CMK (cell line): Measurements from ENCODE around the gene CMIP.

Experiments
- DNase-seq: peaks from one replicate; pipeline ENCODE4 v3.0.0-alpha.2; 2010; ENCODE audit warnings: low read depth

Gene CMIP

DNA sequence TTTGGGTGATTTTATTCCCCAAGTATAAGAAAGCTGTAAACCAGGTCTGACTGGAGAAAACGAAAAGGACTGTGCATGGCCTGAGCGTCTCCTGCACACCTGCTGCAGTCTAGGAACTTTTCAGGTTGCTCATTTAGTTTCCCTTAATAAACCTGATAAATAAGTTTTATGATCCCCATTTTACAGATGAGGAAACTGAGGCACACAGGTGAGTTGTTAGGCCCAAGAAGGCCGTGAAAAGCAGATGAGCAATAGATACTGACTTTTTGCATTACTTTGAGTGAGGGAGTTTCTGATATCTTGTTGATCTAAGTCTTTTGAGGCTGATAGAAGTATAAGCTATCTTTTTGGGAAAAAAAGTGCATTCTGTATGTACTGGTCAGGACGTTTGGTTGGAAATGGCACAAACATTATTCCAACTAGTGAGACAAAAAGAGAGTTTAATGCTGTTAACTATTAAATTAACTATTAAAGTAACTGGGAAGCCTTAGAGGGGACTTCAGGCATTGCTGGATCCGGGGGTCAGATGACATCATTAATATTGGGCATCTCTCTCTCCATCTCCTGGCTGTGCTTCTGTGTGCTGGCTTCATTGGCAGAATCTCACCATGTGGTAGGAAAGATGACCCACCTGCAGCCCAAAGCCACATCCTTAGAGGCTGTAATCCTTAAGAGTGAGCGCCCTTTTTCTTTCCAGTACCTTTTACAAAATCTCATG is 163.4 kb downstream of the CMIP start:
- no peak for DNase-seq

DNA sequence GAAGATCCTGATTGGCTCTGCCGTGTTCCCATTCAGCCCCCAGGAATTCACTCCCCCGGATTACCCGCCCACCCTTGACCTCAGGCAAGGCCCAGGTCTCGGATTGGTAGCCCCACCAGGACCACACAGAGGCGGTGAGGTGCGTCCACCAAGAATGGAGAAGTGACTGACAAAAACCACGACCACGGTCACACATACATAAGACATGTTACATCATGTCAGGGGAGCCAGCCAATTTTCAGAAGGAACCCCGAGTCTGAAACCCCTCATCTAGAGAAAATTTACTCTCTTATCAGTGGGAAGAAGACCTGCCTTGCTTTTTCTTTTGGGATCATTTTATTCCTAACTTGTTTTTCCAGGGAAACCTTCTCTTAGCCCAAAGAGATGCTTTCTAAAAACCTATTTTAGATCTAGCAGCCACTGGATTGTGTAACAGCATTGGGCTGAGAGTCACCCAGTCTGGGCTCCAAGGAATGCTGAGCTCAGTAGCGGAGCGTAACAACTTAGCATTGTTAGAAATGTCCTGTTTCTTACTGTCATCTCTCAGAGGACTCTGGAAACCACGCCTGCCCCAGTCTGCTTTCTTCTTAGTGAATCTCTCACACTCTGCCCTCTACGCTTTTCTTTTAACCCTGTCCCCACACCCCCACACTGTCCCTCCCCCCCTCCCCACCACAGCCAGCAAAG is 164.1 kb downstream of the CMIP start:
- no peak for DNase-seq

DNA sequence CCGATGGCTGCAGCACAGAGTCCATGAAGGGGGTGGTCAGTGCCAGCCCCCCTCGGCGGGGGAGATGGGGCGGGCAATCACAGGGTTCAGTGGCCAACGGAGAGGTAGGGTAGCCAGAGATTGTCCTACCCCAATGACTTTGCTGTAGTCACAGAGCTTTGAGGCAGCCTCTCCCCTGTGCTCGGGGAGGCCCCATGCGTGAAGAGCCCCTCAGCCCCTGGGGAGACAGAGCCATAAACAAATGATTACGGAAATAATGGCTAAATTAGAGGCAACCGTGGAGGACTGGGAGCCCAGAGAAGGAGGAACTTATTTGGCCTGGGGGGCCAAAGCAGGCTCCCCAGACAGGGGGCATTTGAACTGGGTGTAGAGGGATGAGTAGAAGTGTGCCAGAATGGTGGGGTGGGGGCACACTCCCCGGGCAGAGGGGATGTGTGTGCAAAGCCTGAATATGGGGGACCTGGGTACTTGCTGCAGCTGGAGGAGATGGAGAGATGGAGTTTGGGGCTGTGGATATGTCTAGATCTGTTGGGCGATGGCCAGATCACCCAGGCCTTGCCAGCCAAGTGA is 164.8 kb downstream of the CMIP start:
- no peak for DNase-seq

DNA sequence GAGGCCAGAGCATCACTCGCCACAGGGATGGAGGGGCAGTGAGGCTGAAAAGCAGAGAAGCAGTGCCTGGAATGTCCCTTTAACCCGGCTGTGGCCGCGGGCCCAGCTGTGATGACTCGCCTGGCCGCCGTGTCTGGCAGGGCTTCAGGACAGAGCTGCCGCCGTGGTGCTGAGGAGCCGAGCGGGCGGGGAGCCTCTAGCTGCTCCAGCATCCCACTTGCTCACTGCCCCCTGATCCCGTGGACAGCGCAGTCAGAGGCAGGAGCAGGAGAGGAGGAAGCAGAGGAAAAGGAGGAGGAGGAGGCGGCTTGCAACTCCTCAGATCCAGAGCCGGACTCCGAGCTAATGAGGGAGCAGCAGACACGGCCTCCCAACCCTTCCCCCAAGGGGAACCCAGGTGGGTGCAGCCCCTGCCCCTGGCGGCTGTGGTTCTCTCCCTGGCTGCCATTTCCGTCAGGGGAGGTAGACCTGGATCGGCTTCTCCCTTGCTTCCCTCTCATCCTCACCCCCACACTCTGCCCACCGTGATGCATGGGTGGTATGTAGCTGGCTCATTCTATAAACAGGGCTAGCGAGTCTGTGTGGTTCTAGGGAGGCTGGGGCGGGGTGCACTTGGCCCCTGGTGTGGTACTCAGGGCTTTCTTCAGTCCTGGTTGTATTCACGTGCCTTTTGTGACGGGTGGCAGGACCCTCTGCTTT is 165.7 kb downstream of the CMIP start:
- no peak for DNase-seq

DNA sequence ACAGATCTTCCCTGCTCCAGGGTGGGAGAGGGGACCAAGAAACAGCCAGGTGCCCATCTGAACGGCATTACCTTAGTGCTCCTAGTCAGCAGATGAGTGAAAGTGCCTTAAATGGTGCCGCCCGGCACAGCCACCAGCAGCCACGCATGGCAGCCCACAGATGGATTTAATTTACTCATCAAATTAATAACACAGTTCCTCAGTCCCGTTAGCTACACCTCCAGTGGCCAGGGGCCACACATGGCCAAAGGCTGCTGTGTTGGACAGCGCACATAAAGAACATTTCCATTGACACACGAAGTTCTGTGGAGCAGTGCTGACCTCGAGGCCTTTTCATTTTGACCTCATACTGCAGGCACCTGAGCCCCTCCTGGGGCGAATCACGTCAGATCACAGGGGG is 166.3 kb downstream of the CMIP start:
- DNase-seq: no peak

DNA sequence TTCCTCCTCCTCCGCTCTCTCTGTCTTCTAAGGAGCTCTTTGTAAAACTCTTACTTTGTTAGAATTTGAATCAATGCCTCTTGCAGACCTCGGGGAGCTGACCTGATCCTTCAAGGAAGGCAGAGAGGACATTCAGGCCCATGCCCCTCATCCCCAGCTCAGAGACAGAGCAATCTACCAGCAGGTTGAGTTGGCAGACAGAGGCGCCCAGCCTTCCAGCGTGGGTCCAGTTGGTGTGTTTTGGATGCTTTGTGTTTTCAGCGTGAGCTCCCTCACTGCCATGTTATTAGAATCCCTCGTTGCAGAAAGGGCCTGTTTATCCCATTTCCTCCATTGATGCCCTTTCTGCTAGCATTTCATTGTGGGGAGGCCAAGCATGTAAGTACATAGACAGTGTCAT is 167.1 kb downstream of the CMIP start:
- no peak for DNase-seq

DNA sequence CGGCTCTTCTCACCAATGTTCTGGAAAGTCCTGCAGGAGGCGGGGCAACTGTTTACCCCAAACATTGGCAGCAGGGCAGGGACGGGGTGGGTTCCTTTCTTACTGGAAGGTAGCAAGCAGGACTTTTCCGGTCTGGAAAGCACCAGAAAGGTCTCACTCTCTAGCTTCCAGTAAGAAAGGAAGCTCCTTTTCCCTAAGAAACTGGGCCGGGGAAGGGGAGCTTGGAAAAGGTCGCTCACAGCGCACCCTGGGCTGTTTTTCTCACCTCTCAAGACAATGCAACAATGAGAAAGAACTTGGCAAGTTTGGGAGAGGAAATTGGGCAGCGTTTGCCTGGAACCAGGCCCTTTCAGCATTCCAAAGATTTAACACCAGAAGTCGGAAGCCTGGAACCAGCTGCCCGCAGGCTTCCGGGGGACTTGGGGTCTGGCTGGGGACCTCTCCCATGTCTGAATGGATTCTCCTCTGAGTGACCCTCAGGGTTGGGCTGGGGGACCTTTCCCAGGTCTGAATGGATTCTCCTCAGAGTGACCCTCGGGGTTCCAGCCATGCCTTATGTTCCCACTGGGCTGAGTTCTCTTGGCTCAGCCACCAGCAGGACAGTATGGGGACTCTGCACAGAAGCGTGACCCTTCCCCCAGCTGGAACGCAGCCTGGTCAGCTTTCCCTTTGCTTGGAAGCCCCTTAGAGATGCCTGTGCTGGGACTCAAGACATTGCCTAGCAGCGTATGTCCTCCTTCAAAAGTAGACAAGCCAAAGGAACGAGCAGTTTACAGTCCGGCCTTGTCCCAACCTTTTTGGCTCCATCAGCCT is 167.9 kb downstream of the CMIP start:
- DNase-seq: no peak

DNA sequence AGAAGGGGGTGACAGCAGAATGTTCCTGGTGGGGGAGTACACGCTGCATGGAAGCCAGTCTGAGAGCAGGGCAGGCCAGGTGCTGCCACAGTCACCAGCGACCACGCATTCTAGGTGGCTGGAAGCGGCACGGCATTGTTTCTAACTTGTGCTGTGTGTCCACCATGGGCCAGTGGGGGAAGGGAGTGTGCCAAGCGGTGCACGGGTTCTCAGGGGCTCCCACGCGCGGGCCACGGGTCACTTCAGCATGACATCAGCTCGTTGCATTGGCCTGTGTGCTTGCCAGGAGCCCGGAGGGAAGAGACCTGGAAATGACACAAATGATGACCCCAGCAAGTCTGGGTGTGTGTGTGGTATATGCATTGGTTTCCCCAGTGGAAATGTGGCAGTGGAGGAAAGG is 169.6 kb downstream of the CMIP start:
- DNase-seq: no peak

DNA sequence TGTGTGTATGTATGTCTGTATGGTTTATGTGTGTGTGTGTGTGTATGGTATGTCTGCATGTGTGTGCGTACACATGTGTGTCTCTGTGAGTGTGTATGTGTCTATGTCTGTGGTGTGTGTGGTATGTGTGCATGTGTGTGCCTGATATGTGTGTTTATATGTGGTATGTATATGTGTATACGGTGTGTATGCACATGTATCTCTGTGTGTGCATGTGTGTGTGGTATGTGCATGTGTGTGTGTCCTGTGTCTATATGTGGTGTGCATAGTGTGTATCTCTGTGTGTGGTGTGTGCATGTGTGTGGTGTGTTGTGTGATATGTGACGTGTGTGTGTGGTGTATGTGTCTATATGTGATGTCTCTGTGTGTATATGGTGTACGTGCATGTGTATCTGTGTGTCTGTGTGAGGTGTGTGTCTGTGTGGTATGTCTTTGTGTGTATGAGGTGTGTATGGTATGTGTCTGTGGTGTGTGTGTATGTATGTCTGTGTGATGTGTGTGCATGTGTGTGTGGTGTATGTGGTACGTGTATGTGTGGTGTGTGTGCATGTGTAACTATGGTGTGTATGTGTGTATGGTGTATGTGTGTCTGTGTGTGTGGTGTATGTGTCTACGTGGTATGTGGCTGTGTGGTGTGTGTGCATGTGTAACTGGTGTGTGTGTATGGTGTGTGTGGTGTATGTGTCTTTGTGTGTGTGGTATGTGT is 170.2 kb downstream of the CMIP start:
- no peak for DNase-seq

DNA sequence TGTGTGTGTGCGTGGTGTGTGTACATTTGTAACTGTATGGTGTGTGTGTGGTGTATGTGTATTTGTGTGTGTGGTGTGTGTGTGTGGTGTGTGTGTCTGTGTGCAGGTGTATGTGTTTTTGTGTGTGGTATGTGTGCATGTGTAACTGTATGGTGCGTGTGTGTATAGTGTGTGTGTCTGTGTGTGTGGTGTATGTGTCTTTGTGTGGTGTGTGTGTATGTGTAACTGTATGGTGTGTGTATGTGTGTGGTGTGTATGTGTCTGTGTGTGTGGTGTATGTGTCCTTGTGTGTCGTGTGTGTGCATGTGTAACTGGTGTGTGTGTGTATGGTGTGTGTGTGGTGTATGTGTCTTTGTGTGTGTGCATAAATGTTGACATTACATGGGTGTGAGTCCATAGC is 170.8 kb downstream of the CMIP start:
- DNase-seq: no peak

DNA sequence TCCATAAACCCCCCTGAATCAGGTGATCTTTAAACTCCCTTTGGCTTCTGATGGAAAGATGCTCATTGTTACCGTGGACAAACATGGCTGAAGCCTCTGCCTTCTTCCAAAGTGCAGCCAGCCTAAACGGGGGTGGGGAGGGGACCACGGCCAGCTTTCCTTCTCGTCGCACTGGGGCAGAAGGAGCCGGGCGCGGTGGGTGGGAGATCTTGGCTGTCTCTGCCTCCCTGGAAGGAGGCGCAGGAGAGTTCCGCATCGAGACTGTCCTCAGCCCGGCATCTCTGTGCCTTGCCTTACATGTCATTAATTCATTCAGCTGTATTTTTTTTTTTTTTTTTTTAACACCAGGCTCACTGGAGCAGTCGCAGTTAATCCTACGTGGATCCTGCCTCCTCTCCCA is 171.2 kb downstream of the CMIP start:
- DNase-seq: no peak

DNA sequence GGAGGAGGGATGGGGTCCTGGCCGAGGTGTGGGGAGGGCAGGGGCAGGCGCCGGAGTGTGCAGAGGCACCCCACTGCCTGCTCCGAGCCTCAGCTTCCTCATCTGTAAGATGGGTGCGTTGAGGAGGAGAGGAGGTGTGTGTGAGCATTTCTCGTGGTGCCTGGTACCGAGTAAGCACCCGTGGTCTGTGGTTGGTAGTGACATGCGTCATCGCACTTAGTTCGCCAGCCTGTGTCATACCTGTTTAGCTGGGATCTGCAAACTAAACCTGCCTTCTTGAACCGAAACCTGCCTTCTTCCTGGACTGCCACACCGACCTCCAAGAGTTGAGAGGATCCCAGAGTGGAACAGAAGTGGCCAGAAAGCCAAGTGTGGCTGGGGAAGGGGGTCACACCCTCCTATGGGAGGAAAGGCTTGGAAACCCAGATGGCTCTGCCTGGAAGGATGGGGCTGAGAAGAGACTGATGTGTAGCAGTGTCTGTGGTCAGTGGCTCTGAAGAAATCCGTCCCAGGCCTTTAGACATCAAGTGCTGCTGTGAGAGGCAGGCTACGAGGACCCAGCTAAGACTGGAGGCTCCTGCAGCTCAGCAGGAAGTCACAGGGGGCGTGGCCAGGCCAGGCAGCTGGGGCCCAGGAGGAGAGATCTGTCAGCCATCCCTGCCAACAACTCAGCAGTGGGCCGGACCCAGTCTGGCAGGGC is 171.9 kb downstream of the CMIP start:
- DNase-seq: no peak

DNA sequence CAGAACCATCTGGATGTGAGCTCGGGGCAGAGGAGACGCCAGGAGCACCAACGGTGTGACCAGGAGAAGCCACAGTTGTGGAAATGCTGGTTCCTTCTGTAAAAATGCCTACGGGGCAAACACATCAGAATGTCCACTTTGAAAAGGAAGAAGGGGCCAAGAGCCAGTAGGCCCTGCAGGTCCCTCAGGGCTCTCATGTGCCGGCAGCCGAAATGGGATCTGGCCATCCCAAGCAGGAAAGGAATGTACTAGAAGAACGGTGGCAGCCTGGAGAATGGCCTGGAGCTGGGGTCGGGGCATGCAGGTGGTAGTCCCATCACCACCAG is 172.4 kb downstream of the CMIP start:
- DNase-seq: no peak

DNA sequence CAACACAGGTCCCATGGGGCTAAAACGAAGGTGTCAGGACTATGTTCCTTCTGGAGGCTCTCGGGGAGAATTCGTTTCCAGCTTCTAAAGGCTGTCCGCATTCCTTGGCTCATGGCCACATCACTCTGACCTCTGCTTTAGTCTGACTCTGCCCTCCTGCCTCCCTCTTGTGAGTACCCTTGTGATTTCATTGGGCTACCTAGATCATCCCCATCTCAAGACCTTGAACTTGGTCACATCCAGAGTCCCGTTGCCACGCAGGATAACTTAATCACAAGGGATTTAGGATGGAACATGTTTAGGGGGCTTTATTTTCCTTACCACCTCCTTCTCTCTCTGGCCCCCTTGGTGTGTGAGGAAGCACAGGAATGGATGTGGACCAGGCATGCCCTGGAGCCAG is 173.6 kb downstream of the CMIP start:
- no peak for DNase-seq

DNA sequence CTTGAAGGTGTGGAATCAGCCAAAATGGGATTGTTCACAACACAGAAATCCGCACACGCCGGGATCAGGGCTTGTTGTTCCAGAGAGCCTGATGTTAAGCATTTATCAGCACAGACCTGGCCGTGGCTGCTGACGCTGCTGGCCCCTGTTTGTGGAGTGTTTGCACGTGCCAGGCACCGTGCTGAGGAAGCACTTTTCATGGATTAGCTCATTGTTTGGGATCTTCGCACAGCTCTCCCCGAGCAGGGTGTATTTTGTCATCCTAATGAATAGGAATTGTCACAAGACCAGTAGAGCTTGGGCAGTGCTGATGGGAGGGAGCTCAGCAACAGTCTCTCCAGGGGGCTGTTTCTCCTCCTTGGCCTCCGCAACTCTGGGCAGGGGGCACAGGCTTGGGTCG is 174.1 kb downstream of the CMIP start:
- DNase-seq: no peak

DNA sequence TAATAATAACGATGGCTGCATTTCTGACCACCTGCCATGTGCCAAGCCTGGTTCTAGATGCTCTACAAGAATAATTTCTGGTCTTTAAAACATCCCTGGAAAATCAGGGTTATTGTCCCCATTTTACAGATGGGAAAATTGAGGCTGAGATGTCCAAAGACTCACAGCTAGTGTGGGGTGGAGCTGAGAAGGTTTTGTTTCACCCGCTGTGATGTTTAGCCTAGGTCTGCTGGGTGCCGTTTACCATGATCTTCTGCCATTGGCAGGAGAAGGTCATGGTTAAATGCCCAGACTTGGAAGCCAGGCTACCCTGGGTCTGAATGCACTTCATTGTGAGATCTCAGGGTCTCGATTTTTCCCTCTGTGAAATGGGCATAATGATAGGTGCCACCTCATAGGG is 175.4 kb downstream of the CMIP start:
- DNase-seq: no peak

DNA sequence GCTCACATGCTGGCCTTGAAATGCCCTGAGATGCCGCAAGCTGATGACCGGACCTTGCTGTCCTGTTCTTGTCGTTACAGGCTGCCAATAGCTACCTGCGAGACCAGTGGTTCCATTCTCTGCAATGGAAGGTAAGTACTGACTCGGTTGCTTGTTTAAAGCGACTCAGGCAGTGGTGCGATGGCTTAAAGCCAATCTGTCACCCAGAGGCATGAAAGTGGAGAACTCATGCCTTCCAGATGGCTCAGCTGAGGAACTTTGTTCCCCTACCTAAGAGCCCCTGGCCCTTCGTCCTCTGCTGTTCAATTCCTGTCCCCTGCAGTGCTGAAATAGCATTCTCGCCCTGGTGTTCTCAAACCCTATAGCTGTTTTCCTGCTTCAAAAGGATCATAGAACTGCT is 176.2 kb downstream of the CMIP start:
- no peak for DNase-seq

DNA sequence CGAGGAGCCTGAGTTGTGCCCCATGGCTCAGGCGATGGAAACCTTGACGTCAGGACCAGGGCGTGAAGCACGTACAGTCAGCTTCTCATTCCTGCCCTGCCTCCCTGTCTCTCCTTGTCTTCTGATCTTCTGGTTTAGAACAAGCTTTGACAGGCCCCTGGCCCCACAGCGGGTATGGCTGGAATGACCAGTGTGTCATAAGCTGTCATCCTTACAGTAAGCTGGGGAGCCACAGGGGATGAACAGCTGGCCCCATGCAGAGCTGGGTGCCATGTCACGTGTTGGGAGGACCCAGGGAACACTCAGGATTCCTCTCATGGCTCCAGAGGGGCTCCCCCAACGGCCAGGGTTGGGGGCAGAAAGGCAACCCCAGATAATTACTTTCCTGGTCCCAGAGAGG is 176.9 kb downstream of the CMIP start:
- no peak for DNase-seq

DNA sequence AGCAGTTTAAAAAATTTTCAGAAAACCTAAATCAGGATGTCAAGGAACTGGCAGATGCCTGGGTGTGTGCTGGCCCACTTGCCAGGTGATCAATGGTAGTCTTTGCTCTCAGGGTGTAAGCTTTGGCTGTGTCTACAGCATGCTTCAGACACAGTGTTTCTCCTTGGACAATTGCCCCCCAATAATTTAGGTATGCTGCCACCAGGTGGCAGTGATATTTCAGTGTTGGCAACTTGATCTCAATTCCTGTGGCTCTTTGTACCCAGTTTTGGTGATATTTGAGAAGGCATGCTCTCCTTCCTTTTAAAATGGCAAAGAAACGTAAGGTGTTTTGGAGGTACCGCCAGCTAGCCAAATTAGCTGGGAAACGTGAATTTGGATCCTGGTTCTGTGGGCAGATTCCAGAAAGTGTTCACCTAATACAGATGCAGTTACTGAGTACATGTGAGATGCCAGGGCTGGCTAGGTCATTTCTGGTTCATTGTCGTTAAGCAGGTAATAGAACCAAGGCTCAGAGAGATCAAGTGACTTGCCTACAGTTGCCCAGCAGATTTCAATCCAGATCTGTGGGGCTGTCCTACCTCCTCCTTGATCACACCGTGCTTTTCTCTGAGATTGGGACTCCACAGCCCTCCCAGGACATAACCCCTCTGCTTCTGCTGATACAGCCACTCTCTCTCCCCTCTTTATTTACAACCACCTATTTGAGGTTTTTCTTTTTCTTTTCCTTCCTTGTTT is 178.9 kb downstream of the CMIP start:
- no peak for DNase-seq

DNA sequence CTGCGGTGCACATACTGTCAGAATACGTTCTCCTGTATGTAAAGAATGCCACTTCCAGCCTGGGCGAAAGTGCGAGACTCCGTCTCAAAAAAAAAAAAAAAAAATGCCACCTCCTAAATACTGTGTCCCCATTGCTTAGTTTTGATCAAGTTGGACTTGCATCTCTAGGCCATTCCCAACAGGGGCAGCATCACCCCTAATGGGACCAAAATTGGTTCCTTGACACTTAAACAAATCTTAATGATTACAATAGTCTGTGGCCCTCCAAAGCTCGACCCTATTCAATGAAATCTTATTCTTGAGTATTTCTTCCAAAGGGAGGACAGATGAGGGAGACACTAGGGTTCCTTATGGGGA is 179.8 kb downstream of the CMIP start:
- DNase-seq: no peak
